Endothelial cell of umbilical vein (primary cell): ENCODE results near the gene DTD2. TPM values are rescaled to one million over a fixed set of nuclear protein-coding genes. Genes with fewer than 3 reads are reported as not detected.

Experiments
- BruUV-seq: library from RNA; stranded (reverse); fragments of 400-500 nt; replicated peaks from 2 replicates; lab custom pipeline; 2021; lab: Mats Ljungman, UMichigan
- CTCF ChIA-PET: fragments of 300-600, 350-600 bp; sonication (Branson Sonifier 250); formaldehyde crosslinking; loops from one replicate; lab custom pipeline; 2021; ENCODE audit warnings: antibody characterized with exemption, inconsistent platforms; lab: Charles Lee
- POLR2A ChIA-PET: fragments of 300-600, 350-600 bp; sonication (Branson Sonifier 250); formaldehyde crosslinking; loops from one replicate; lab custom pipeline; 2021; ENCODE audit warnings: antibody characterized with exemption, inconsistent platforms; lab: Charles Lee
- DNase-seq: peaks from one replicate; pipeline ENCODE4 v3.0.0-alpha.2; 2011; ENCODE audit warnings: low read depth, low spot score
- FAIRE-seq: peaks from 2 replicates; lab custom pipeline; 2011; peaks lifted over from hg19 to GRCh38; lab: Jason Lieb, UNC
- H2AFZ ChIP-seq: 2 replicates; pipeline ENCODE4 v1.6.0; 2012; ENCODE audit warnings: low read depth, low read length, control low read depth, inconsistent platforms
- H3K27ac ChIP-seq: 2 replicates; pipeline ENCODE4 v1.5.1; 2011; ENCODE audit warnings: low read depth, mild to moderate bottlenecking, control low read depth, low read length, moderate library complexity; ENCODE audit not compliant: insufficient read depth
- H3K27me3 ChIP-seq, 2 experiments: 2 replicates each; pipeline versions ENCODE4 v1.6.0 to v1.6.1; 2011; ENCODE audit warnings: low read length in 2 of 2, mixed read lengths in 1 of 2; ENCODE audit not compliant: control insufficient read depth in 2 of 2, insufficient read depth in 2 of 2
- H3K36me3 ChIP-seq, 2 experiments: 2 replicates in 1 of 2; 3 replicates in 1 of 2; pipeline ENCODE4 v1.5.1; 2011; ENCODE audit warnings: low read length in 2 of 2, mild to moderate bottlenecking in 1 of 2, moderate library complexity in 1 of 2; ENCODE audit not compliant: control insufficient read depth in 2 of 2, insufficient read depth in 2 of 2; ENCODE audit errors: extremely low read depth in 1 of 2
- H3K4me1 ChIP-seq: 3 replicates; pipeline ENCODE4 v1.5.1; 2011; ENCODE audit warnings: mild to moderate bottlenecking, low read length; ENCODE audit not compliant: control insufficient read depth, insufficient read depth; ENCODE audit errors: extremely low read depth
- H3K4me2 ChIP-seq: 2 replicates; pipeline ENCODE4 v1.6.1; 2011; ENCODE audit warnings: low read length, control low read depth, mixed read lengths; ENCODE audit not compliant: insufficient read depth
- H3K4me3 ChIP-seq, 3 experiments: fragments of 200-600 bp in 1 of 3; sonication (generic), shearing (Covaris generic) in 1 of 3; replicated peaks in 1 of 3; 2 replicates each; pipeline ENCODE4 v1.5.1; 2011 to 2016; ENCODE audit warnings: control low read depth in 3 of 3, low read length in 3 of 3, mild to moderate bottlenecking in 2 of 3, inconsistent platforms in 1 of 3, low read depth in 1 of 3, moderate library complexity in 1 of 3; ENCODE audit not compliant: insufficient read depth in 1 of 3
- H3K79me2 ChIP-seq: 2 replicates; pipeline ENCODE4 v1.6.0; 2012; ENCODE audit warnings: low read length, inconsistent platforms; ENCODE audit not compliant: control insufficient read depth, insufficient read depth
- H3K9ac ChIP-seq: replicated peaks from 2 replicates; pipeline ENCODE3; 2011; ENCODE audit warnings: low read length, control low read depth; ENCODE audit not compliant: insufficient read depth; ENCODE audit errors: extremely low read depth
- H3K9me1 ChIP-seq: replicated peaks from 3 replicates; pipeline ENCODE4 v1.6.0; 2011; ENCODE audit warnings: mild to moderate bottlenecking, low read length; ENCODE audit not compliant: control insufficient read depth, insufficient read depth; ENCODE audit errors: extremely low read depth
- H3K9me3 ChIP-seq: replicated peaks from 2 replicates; pipeline ENCODE4 v1.5.1; 2012; ENCODE audit warnings: low read length, inconsistent platforms; ENCODE audit not compliant: control insufficient read depth, insufficient read depth
- H4K20me1 ChIP-seq: replicated peaks from 2 replicates; pipeline ENCODE3; 2011; ENCODE audit warnings: mild to moderate bottlenecking, low read length; ENCODE audit not compliant: control insufficient read depth, insufficient read depth; ENCODE audit errors: extremely low read depth
- EZH2 ChIP-seq: IDR thresholded peaks from 2 replicates; pipeline ENCODE4 v1.6.1; 2012; ENCODE audit warnings: borderline replicate concordance, low read depth, mild to moderate bottlenecking, moderate library complexity, low read length, inconsistent platforms; ENCODE audit not compliant: severe bottlenecking
- FOS ChIP-seq: IDR thresholded peaks from 2 replicates; pipeline ENCODE4 v1.6.1; 2011; ENCODE audit warnings: mild to moderate bottlenecking, low read length, moderate library complexity, borderline replicate concordance; ENCODE audit not compliant: insufficient read depth
- GATA2 ChIP-seq: IDR thresholded peaks from 2 replicates; pipeline ENCODE4 v1.7.0; 2011; ENCODE audit warnings: low read depth, mild to moderate bottlenecking, moderate library complexity, mixed read lengths, low read length; ENCODE audit not compliant: insufficient read length, insufficient read depth
- JUN ChIP-seq: IDR thresholded peaks from 2 replicates; pipeline ENCODE4 v1.6.1; 2011; ENCODE audit warnings: borderline replicate concordance, low read depth; ENCODE audit not compliant: insufficient read length, insufficient read depth
- MYC ChIP-seq: IDR thresholded peaks from one replicate; pipeline ENCODE4 v1.6.1; 2011; ENCODE audit warnings: mild to moderate bottlenecking, low read depth, low read length
- POLR2A ChIP-seq: IDR thresholded peaks from 2 replicates; pipeline ENCODE4 v1.6.1; 2012; ENCODE audit warnings: low read depth, mild to moderate bottlenecking, control low read depth, low read length
- POLR2AphosphoS5 ChIP-seq: IDR thresholded peaks from 2 replicates; pipeline ENCODE4 v1.6.1; 2012; ENCODE audit warnings: low read depth, mild to moderate bottlenecking, control low read depth, low read length, moderate library complexity; ENCODE audit not compliant: insufficient read depth
- dilution Hi-C: fragments of 300-500 bp; cut with MboI; formaldehyde crosslinking; loops from one replicate; pipeline ENCODE4 v1.15.0; 2019; ENCODE audit warnings: low sequenced_read_pairs; ENCODE audit not compliant: extremely low pct_ligation_motif_present
- intact Hi-C: fragments of 100-400 bp; cut with micrococcal nuclease; formaldehyde crosslinking; loops from one replicate; pipeline ENCODE4 v1.10.0; 2022
- polyA plus RNA-seq, 4 experiments: library from polyadenylated mRNA; depleted of rRNA in 3 of 4; stranded (reverse) in 3 of 4; unstranded in 1 of 4; fragments of >200 nt; gene quantifications; 2 replicates each; pipeline versions ENCODE4 v1.2.1 to v1.2.3, GENCODE V29; 2011 to 2012; ENCODE audit warnings: missing spikeins in 1 of 4
- total RNA-seq: library from RNA; stranded (reverse); gene quantifications from 2 replicates; pipeline ENCODE4 v1.2.3, GENCODE V29; 2021
- TF ChIP-seq, protein P1 (sequence below), 2 donors: IDR thresholded peaks; 1 replicate in 1 of 2; 2 replicates in 1 of 2; pipeline ENCODE4 v1.5.1; 2011; ENCODE audit warnings: low read length in 2 of 2, mild to moderate bottlenecking in 2 of 2, moderate library complexity in 2 of 2, control low read depth in 1 of 2, inconsistent platforms in 1 of 2, low read depth in 1 of 2; ENCODE audit not compliant: insufficient read depth in 1 of 2; ENCODE audit errors: extremely low read depth in 1 of 2
- TF ChIP-seq, protein P2 (sequence below): IDR thresholded peaks from 2 replicates; pipeline ENCODE4 v1.6.1; 2011; ENCODE audit not compliant: insufficient read depth, insufficient read length

DTD2 gene
- total and polyA plus RNA-seq, 2 donors (not counting 3 experiments of a cell fraction or from before 2014, with no cell fraction given): 9.2 to 14.4 TPM

DNA sequence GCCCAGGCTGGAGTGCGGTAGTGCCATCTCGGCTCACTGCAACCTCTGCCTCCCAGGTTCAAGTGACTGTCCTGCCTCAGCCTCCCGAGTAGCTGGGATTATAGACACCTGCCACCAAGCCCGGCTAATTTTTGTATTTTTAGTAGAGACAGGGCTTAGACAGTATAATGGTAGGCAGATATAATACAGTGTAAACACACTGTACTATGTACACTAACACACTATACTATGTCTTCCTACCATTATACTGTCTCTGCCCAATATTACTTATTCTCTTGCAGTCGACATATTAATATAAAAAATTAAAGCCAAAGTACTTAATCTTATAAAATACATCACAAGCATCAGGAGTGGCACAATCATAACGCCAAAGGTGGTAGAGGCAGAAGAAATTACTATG is 15.0 kb downstream of the DTD2 start:
- Histone ChIP-seq H4K20me1 (no peaks in the 10 kb centered on the region), H3K9ac (no peak overlapping the region), H3K36me3 (no peaks in the 10 kb centered on the region), H3K4me2 (no peak overlapping the region), H3K9me3 (no peaks in the 10 kb centered on the region), H3K27me3 (no peaks in the 10 kb centered on the region), H3K4me1 (no peaks in the 10 kb centered on the region), H3K4me3 (no peak overlapping the region), H3K9me1 (no peaks in the 10 kb centered on the region), H3K79me2 (no peaks in the 10 kb centered on the region), H2AFZ (no peak overlapping the region), H3K27ac (no peak overlapping the region)
- intact Hi-C loops: no loop called here
- ChIA-PET CTCF (no interaction called here), POLR2A (no interaction called here)
- dilution Hi-C loops: no loop called here
- FAIRE-seq (no peak), DNase-seq (no peak)
- BruUV-seq: no TSS peak
- TF ChIP-seq MYC (no peak), JUN (no peak), POLR2AphosphoS5 (no peak)
- TF ChIP-seq, protein P1, sequence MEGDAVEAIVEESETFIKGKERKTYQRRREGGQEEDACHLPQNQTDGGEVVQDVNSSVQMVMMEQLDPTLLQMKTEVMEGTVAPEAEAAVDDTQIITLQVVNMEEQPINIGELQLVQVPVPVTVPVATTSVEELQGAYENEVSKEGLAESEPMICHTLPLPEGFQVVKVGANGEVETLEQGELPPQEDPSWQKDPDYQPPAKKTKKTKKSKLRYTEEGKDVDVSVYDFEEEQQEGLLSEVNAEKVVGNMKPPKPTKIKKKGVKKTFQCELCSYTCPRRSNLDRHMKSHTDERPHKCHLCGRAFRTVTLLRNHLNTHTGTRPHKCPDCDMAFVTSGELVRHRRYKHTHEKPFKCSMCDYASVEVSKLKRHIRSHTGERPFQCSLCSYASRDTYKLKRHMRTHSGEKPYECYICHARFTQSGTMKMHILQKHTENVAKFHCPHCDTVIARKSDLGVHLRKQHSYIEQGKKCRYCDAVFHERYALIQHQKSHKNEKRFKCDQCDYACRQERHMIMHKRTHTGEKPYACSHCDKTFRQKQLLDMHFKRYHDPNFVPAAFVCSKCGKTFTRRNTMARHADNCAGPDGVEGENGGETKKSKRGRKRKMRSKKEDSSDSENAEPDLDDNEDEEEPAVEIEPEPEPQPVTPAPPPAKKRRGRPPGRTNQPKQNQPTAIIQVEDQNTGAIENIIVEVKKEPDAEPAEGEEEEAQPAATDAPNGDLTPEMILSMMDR (IDR thresholded peaks at IDR 0.05; ENCODE audit: extremely low read depth in 1 of 2, insufficient read depth in 1 of 2, low read depth in 1 of 2, low read length in 2 of 2): no peak

DNA sequence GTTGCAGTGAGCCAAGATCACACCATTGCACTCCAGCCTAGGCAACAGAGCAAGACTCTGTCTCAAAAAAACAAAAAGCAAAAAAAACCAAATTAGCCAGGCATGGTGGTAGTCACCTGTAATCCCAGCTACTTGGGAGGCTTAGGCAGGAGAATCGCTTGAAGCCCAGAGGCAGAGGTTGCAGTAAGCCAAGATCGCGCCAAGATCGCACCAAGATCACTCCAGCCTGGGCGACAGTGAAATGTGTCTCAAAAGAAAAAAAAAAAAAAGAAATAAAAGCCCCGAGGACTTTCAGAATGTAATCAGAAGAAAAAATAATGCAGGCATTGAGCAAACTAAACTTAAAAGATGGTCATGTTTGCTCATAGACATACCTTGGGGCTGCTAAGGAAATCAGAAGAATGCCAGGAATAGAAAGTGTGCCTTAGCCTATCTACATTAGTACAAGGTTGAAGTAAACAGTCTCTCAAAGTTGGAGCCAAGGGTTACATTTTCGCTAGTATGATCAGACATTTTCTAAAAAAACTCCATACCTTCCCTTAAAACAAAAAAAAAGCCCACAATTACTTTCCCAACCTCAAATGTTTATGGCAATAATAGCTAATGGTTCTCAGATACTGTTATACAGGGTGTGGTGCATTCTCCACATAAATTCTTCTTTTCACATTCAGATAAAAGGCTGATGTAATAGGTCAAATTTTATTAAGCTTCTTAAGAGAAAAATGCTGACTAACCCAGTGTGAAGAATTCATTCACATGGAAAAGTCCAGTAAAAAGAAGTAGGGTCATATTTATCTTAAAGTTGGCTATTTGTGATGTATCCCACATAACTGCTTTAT is 15.8 kb downstream of the DTD2 start:
- dilution Hi-C loops (no loop called here), intact Hi-C loops (no loop called here)
- FAIRE-seq (no peak), DNase-seq (no peak)
- no peak overlapping the region for H3K4me3 ChIP-seq
- no peak overlapping the region for H3K9ac ChIP-seq
- no peaks in the 10 kb centered on the region for H3K79me2 ChIP-seq
- no peaks in the 10 kb centered on the region for H3K36me3 ChIP-seq
- TF ChIP-seq, protein P2, sequence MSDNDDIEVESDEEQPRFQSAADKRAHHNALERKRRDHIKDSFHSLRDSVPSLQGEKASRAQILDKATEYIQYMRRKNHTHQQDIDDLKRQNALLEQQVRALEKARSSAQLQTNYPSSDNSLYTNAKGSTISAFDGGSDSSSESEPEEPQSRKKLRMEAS: no peak
- no peak for TF ChIP-seq POLR2AphosphoS5
- no peak for TF ChIP-seq MYC
- no peak for TF ChIP-seq POLR2A
- TF ChIP-seq FOS: no peak
- no peak for TF ChIP-seq JUN
- TF ChIP-seq, protein P1 (IDR thresholded peaks at IDR 0.05; ENCODE audit: extremely low read depth in 1 of 2, insufficient read depth in 1 of 2, low read depth in 1 of 2, low read length in 2 of 2): no peak
- no peak for TF ChIP-seq GATA2
- no peak for TF ChIP-seq EZH2
- H4K20me1 ChIP-seq: no peaks in the 10 kb centered on the region
- no peaks in the 10 kb centered on the region for H3K9me1 ChIP-seq
- ChIA-PET POLR2A (no interaction called here), CTCF (no interaction called here)
- H3K27ac ChIP-seq: no peak overlapping the region
- H2AFZ ChIP-seq: no peak overlapping the region
- no peak overlapping the region for H3K4me2 ChIP-seq
- no peaks in the 10 kb centered on the region for H3K4me1 ChIP-seq
- BruUV-seq: no TSS peak
- no peaks in the 10 kb centered on the region for H3K9me3 ChIP-seq
- H3K27me3 ChIP-seq: no peaks in the 10 kb centered on the region
